NT2/D1 (cell line): Measurements from ENCODE around the gene APOD.
"Not testable (repeated sequence)": the region's sequence is repeated elsewhere in the genome, so short reads cannot be mapped to it uniquely, and the experiment has no call there.

ENCODE experiments used
- DNase-seq: peaks from one replicate; pipeline ENCODE4 v3.0.0-alpha.2; 2011; ENCODE audit warnings: low read depth, low spot score
- H3K27me3 ChIP-seq: 2 replicates; pipeline ENCODE4 v1.6.0; 2011; ENCODE audit warnings: mild to moderate bottlenecking; ENCODE audit not compliant: insufficient read length, insufficient read depth
- H3K36me3 ChIP-seq: 2 replicates; pipeline ENCODE4 v1.6.1; 2011; ENCODE audit warnings: mild to moderate bottlenecking, low read length, mixed read lengths; ENCODE audit not compliant: insufficient read depth, insufficient read length
- H3K4me1 ChIP-seq: 2 replicates; pipeline ENCODE4 v1.5.1; 2011; ENCODE audit not compliant: insufficient read depth, insufficient read length
- H3K4me3 ChIP-seq: 2 replicates; pipeline ENCODE4 v1.5.1; 2011; ENCODE audit warnings: low read depth; ENCODE audit not compliant: insufficient read length
- H3K9ac ChIP-seq: 2 replicates; pipeline ENCODE4 v1.6.0; 2011; ENCODE audit warnings: low read depth; ENCODE audit not compliant: insufficient read length
- H3K9me3 ChIP-seq: 2 replicates; pipeline ENCODE4 v1.5.1; 2011; ENCODE audit warnings: mild to moderate bottlenecking, low read length; ENCODE audit not compliant: insufficient read depth
- SUZ12 ChIP-seq: IDR thresholded peaks from 2 replicates; pipeline ENCODE4 v1.6.1; 2011; ENCODE audit not compliant: insufficient read length, insufficient read depth; ENCODE audit errors: extremely low read depth
- YY1 ChIP-seq: IDR thresholded peaks from 2 replicates; pipeline ENCODE4 v1.6.1; 2011; ENCODE audit not compliant: insufficient read length, insufficient read depth
- ZNF274 ChIP-seq: IDR thresholded peaks from 2 replicates; pipeline ENCODE4 v1.6.1; 2011; ENCODE audit warnings: mild to moderate bottlenecking, low read depth, low read length

The APOD gene

GRCh38 chr3:195591220-195591619, 7.5 kb upstream of the APOD start:
- Histone ChIP-seq H3K36me3 (no peaks in the 10 kb centered on the region), H3K9me3 (peaks cover 7% of the 10 kb centered on the region; the same call in 1 of the 2 replicates), H3K9ac (no peak overlapping the region), H3K27me3 (no peaks in the 10 kb centered on the region), H3K4me3 (no peak overlapping the region), H3K4me1 (no peaks in the 10 kb centered on the region)
- DNase-seq = no peak
- TF ChIP-seq YY1 (no peak), ZNF274 (no peak), SUZ12 (no peak)

GRCh38 chr3:195590381-195590780, 6.6 kb upstream of the APOD start:
- not testable (repeated sequence) for H3K36me3 ChIP-seq, H3K4me3 ChIP-seq, H3K9me3 ChIP-seq, DNase-seq, H3K27me3 ChIP-seq, H3K9ac ChIP-seq, H3K4me1 ChIP-seq

- not testable (repeated sequence) for H3K9ac ChIP-seq, H3K27me3 ChIP-seq, H3K4me1 ChIP-seq, H3K9me3 ChIP-seq, DNase-seq, H3K36me3 ChIP-seq, H3K4me3 ChIP-seq
These were observed 6.1 kb upstream of the APOD start for GRCh38 chr3:195589796-195590195.

GRCh38 chr3:195587824-195588223, 4.1 kb upstream of the APOD start:
- Histone ChIP-seq H3K4me1 (no peaks in the 10 kb centered on the region), H3K36me3 (no peaks in the 10 kb centered on the region), H3K9ac (no peak overlapping the region), H3K27me3 (no peaks in the 10 kb centered on the region), H3K9me3 (peaks cover 7% of the 10 kb centered on the region; the same call in 1 of the 2 replicates), H3K4me3 (no peak overlapping the region)
- TF ChIP-seq SUZ12 = no peak
- no peak for TF ChIP-seq ZNF274
- no peak for TF ChIP-seq YY1
- no peak for DNase-seq

- no peak overlapping the region for H3K4me3 ChIP-seq
- no peak overlapping the region for H3K9ac ChIP-seq
- no peaks in the 10 kb centered on the region for H3K27me3 ChIP-seq
- peaks cover 7% of the 10 kb centered on the region; the same call in 1 of the 2 replicates for H3K9me3 ChIP-seq
- no peak for TF ChIP-seq ZNF274
- TF ChIP-seq YY1 = no peak
- no peak for TF ChIP-seq SUZ12
- DNase-seq = no peak
- H3K36me3 ChIP-seq = no peaks in the 10 kb centered on the region
- H3K4me1 ChIP-seq = no peaks in the 10 kb centered on the region
These were observed 3.7 kb upstream of the APOD start for GRCh38 chr3:195587406-195587805.

GRCh38 chr3:195584543-195584870, 767 bp upstream of the APOD start:
- no peak overlapping the region for H3K4me3 ChIP-seq
- no peaks in the 10 kb centered on the region for H3K4me1 ChIP-seq
- DNase-seq = no peak
- H3K27me3 ChIP-seq = no peaks in the 10 kb centered on the region
- TF ChIP-seq SUZ12 (no peak), YY1 (no peak), ZNF274 (no peak)
- H3K9me3 ChIP-seq = peaks cover 7% of the 10 kb centered on the region; the same call in 1 of the 2 replicates
- H3K36me3 ChIP-seq = no peaks in the 10 kb centered on the region
- no peak overlapping the region for H3K9ac ChIP-seq

DNA sequence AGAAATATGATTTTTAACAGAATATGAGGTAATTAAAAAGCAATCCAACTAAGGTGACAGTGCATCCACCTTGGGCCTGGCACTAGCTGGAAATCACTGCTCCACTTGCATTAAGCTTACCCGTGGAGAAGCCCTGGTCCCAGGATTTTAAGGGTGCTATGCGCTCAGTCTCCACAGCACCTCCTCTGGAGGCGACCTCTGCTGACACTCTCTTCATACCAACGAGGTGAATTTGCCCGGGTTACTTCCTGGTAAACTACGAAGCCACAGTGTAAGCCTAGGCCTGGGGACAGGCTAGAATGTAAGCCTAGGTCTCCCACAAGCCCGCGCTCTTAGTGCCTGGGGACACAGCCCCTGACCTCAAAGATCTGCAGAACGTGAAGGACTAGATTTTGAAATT, 793 bp downstream of the APOD start:
- no peak for DNase-seq
- H3K27me3 ChIP-seq = no peaks in the 10 kb centered on the region

DNA sequence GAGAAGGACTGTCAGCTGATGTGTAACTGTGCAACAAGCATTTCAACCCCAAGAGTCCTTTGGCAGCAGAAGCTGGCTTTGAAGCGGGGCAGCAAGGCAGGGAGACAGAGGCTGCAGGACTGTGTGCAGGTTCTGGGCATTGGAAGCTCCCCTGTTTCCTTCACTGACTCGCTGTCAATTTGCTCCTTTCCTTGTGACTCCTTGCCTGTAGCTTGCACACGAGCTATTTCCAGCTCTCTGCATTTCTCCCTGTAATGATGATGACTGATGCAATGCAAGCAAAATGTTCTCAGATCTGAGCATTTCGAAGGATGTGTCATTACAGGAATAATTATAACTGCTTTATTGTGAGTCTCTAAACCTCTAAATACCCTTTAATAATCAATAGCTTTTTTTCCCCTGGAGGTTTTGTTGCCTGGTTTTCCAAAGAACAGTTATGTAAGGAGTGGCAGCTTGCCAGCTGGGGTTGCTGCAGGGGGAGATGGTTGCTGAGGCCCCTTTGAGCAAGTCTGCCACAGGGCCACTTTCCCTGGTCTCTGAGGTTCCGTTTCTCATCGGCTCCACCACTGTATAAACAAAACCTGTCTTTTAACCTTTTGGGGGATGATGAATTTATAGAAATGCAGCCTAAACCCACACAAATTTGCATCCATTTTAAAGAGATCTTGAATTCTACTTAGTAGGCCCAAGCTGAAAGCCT, 2.8 kb downstream of the APOD start:
- Histone ChIP-seq H3K36me3 (no peaks in the 10 kb centered on the region), H3K4me3 (no peak overlapping the region), H3K9ac (no peak overlapping the region), H3K4me1 (no peaks in the 10 kb centered on the region), H3K27me3 (no peaks in the 10 kb centered on the region), H3K9me3 (no peaks in the 10 kb centered on the region)
- DNase-seq = no peak
- TF ChIP-seq ZNF274 (no peak), YY1 (no peak), SUZ12 (no peak)

More for the DNA sequence above, 793 bp downstream of the APOD start:
- no peaks in the 10 kb centered on the region for H3K9me3 ChIP-seq
- H3K4me3 ChIP-seq = no peak overlapping the region
- no peak overlapping the region for H3K9ac ChIP-seq
- TF ChIP-seq SUZ12 = no peak
- no peak for TF ChIP-seq YY1
- TF ChIP-seq ZNF274 = no peak
- H3K4me1 ChIP-seq = no peaks in the 10 kb centered on the region
- no peaks in the 10 kb centered on the region for H3K36me3 ChIP-seq
